HG03159 (cell line): ENCODE data around the gene ACTR2.
A peak's percentile ranks its signal among the peaks of the same experiment; 100 is the strongest.
"Not testable (repeated sequence)": the region's sequence is repeated elsewhere in the genome, so short reads cannot be mapped to it uniquely, and the experiment has no call there.

Experiments used
- ATAC-seq: cut with Tn5 transposase; IDR thresholded peaks from one replicate; pipeline ENCODE4 v1.9.1; 2021; ENCODE audit warnings: mild to moderate bottlenecking, moderate library complexity; ENCODE audit not compliant: unreplicated experiment

The ACTR2 gene

DNA sequence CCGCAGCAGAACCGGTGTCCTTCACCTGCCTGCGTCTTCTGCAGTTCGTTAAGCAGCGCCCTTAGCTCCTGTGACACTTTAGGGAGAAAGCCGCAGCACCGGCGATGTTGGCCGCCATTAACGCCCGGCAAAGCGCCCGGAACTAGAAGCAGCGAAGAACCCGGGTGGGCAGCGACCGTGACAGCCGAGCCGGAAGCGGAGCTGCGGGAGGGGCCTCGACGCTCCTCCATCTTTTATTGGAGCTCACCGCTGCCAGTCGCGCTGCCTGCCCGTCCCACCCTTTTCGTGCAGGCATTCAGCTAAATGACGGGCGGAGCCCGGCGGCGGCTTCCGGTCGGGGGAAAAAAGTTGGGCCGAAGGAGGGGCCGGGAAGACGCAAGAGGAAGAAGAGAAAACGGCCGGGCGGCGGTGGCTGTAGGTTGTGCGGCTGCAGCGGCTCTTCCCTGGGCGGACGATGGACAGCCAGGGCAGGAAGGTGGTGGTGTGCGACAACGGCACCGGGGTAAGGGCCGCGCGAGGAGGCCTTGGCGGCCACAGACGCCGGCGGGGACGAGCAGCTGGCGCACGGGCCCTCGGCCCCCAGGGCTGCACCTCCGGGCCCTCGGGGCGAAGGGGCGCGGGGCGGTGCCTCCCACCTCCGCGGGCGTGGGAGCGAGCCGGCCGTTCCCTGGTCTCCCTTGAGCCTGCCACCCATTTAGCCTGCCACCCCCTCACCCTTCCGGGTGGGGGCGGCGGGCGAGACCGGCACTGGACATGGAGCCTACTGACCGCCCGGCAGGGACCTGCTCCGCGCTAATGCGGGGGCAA is at the start of gene ACTR2:
Gene ACTR2, plus strand, starts transcription at position 376 of the 807 bp plus-strand sequence. Its CDS starts 79 bp downstream, at position 455.
- ATAC-seq, result peak; percentile 89

DNA sequence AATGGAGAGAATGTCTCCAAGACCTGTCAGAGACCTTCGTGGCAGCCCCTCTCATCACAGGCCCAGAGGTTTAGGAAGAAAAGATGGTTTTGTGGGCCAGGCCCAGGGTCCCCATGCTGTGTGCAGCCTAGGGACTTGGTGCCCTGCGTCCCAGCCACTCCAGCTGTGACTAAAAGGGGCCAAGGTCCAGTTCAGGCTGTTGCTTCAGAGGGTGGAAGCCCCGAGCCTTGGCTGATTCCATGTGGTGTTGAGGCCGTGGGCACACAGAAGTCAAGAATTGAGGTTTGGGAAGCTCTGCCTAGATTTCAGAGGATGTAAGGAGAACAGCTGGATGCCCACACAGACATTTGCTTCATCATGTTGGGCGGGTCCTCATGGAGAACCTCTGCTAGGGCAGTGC is 45.1 kb upstream of the ACTR2 start:
- ATAC-seq, result no peak

DNA sequence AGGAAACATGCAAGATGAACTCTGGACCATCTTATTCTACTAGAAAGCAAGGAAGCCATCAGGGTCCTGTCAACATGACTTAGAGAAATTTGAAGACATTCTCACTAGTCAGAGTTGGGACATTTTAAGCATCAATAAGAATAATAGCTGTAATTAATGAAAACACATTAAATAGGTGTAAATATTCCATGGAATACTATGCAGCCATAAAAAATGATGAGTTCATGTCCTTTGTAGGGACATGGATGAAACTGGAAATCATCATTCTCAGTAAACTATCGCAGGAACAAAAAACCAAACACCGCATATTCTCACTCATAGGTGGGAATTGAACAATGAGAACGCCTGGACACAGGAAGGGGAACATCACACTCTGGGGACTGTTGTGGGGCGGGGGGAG is 44.2 kb upstream of the ACTR2 start:
- ATAC-seq, result not testable (repeated sequence)

DNA sequence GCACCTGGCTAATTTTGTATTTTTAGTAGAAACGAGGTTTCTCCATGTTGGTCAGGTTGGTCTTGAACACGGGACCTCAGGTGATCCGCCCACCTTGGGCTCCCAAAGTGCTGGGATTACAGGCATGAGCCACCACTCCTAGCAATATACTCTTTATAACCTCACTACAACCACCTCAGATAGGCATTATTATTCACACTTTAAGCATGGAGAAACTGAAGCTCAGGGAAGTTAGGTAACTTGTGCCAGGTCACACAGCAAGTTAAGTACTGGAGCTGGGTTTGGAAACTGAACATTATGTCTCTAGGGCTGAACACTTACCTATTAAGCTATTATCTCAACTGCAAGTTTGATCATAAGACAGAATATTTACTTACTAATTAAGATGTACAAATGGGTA is 42.6 kb upstream of the ACTR2 start:
- ATAC-seq, result no peak

DNA sequence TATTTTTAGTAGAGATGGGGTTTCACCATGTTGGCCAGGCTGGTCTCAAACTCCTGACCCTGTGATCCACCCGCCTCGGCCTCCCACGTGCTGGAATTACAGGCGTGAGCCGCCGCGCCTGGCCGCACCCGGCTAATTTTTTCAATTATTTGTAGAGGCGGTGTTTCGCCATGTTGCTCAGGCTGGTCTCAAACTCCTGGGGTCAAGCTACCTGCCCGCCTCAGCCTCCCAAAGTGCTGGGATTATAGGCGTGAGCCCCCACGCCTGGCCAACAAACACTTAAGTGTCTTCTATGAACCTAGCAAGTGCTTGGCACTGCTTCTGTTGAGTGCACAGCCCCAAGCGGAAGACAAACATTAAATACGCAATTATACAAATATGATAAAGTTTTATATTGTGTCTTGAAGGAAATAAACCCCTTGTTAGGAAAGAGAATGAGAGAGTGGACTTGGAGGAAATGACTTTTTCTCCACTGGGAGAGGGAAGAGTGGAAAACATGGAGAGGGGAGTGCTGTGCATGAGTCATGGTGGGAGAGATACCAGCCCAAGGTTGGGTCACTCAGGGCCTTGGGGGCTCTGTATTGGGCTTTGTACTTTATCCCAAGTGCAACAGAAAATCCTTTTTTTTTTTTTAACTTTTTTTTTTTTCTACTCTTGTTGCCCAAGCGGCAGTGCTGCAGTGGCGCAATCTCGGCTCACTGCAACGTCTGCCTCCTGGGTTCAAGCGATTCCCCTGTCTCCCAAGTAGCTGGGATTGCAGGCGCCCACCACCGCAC is 41.4 kb upstream of the ACTR2 start:
- ATAC-seq, result no peak

DNA sequence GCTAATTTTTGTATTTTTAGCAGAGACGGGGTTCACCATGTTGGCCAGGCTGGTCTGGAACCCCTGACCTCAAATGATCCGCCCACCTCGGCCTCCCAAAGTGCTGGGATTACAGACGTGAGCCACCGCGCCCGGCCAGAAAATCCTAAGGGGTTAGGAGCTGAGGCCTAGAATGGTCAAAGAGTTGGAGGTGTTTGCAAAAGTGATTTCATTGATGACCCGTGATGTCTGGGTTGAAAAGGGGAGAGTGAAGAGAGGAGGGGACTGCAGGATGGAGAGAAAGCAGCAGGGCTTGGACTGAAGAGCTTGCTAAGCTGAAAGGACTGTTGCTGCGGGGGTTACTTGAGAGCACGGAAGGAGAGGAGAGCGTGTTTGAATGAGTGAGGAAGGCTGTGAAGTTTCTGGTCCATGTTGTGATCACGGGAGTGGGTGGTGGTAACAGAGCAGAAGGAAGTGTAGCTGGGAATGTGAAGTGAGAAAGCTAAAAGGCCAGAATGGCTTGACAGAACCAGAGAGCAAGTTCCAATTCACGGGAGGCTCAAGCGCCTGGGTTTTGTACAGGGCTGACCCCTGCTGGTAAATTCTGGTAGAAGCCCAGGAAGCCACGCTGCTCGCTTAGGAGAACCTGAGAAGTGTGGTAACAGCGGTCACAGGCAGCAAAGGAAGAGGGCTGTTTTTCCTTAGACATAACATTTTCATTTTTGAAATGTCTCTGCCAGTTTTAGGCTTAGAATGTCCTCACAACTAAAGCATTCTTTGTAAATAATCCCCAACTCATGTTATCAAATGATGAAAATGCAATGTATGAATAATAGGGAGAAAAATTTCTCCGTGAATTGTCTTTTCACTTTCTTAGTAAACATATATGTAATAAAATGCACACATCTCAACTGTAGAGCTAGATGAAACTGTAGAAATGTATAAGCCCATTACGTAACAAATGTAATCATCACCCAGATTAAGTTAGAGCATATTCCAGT is 40.5 kb upstream of the ACTR2 start:
- ATAC-seq, result peak; percentile 67

DNA sequence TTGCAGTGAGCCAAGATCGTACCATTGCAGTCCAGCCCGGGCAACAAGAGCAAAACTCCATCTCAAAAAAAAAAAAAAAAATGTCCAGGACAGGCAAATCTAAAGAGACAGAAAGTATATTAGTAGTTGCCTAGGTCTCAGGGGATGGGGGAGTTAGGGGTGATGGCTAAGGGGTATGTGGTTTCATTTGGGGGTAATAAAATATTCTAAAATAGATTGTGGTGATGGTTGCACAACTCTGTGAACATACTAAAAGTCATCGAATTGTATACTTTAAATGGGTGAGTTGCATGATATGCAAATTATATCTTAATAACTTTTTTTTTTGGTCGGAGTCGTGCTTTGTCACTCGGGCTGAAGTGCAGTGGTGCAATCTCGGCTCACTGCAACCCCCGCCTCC is 34.2 kb upstream of the ACTR2 start:
- ATAC-seq, result no peak

DNA sequence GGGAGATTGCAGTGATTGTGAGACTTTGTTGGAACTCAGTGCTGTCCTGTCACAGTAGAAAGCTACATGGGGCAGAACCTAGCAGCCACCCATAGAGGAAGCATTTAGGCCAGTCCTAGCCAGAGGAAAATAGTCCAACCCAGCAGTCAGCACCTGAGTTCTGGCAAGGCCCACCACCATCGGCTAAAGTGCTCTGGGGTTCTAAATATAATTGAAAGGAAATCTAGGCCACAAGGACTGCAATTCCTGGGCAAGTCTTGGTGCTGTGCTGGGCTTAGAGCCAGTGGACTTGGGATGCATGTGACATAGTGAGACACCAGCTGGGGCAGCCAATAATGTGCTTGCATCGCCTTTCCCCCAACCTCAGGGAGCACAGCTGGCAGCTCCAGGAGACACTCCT is 28.9 kb upstream of the ACTR2 start:
- ATAC-seq, result no peak

DNA sequence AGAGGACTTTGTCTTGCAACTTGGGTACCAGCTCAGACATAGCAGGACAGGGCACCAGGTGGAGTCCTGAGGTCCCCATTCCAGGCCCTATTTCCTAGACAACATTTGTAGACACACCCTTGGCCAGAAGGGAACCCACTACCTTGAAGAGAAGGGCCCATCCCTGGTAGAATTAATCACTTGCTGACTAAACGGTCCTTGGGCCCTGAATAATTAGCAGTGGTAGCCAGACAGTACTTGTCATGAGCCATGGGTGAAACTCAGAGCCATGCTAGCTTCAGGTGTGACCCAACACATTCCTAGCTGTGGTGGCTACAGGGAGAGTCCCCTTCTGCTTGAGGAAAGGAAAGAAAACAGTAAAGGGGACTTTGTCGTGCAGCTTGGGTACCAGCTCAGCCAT is 28.5 kb upstream of the ACTR2 start:
- no peak for ATAC-seq

DNA sequence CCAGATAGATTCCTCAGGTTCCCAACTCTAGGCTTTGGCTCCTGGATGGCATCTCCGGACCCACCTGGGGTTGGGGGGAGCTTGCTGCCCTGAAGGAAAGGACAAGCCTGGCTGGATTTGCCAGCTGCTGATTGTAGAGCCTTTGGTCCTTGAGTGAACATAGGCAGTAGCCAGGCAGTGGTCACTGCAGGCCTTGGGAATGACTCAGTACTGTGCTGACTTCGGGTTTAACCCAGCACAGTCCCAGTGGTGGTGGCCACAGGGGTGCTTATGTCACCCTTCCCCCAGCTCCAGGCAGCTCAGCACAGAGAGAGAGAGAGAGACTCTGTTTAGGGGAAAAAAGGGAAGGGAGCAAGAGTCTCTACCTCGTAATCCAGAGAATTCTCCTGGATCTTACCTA is 27.7 kb upstream of the ACTR2 start:
- no peak for ATAC-seq

DNA sequence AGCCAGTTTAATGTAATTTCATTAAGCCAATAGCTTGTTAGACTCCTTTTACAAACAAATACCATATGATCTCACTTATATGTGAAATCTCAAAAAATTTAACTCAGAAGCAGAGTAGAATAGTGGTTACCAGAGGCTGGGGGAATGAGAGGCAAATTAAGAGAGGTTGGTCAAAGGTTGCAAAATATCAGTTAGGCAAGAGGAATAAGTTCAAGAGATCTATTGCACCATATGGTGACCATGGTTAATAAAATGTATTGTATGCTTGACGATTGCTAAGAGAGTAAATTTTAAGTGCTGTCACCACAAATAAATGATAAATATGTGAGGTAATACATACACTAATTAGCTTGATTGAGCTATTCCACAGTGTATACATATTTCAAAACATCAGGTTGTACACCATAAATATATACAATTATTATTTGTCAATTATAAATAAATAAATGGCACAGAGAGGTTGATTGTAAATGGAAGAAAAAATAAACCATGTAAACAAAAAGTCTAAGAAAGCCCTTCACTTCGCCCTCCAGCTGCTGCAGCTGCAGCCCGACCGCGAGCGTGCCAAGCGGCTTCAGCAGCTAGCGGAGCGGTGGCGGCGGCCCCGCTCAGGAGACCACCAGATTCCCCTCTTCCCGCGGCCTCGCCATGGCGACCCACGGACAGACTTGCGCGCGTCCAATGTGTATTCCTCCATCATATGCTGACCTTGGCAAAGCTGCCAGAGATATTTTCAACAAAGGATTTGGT is 23.0 kb upstream of the ACTR2 start:
- no peak for ATAC-seq

DNA sequence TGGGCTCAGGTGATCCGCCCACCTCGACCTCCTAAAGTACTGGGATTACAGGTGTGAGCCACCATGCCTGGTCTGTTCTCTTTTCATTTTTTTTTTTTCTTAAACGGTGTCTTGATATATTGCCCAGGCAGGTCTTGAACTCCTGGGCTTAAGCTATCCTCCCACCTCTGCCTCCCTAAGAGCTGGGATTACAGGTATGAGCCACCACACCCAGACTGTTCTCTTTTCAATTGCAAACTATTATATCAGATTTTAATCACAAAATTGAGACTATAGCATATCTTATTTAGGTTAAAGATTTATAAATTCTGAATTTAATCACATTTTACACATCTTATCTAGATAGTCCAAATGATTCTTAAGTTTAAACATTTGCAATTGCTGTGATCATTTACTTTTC is 15.5 kb upstream of the ACTR2 start:
- no peak for ATAC-seq

DNA sequence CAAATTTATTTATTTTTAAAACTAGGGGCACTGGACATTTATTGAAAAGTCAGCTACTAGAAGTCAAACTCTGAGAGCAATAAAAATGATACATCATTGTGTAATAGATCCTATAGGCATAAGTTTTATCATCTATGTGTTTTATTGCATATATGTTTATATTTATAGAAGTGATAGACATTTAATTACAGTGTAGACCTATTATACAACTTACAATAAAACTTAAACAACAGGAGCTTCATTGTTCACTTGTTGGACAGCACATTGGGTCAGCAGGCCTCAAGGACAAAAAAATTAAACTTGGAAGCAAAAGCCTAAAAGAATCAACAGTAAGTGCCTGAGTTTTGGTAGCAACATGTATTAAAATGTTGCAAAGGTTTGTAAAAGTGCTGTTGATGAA is 15.0 kb upstream of the ACTR2 start:
- ATAC-seq, result no peak

DNA sequence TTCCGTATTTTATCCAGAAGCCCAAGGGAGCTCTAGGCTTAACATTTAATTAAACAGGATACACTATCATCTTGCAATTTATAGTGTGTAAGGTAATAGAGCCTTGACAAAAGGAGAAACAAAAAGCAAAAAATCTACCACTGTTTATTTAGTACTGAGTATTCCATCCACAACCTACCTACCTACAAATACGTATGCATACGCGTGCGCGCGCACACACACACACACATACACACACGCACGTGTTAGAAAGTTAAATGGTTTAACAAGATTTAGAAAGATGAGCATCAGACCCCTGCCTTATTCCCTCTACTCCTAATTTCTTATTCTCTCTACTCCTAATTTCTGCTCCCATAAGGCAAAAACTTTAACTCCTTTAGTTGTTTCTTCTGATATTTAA is 14.6 kb upstream of the ACTR2 start:
- no peak for ATAC-seq

DNA sequence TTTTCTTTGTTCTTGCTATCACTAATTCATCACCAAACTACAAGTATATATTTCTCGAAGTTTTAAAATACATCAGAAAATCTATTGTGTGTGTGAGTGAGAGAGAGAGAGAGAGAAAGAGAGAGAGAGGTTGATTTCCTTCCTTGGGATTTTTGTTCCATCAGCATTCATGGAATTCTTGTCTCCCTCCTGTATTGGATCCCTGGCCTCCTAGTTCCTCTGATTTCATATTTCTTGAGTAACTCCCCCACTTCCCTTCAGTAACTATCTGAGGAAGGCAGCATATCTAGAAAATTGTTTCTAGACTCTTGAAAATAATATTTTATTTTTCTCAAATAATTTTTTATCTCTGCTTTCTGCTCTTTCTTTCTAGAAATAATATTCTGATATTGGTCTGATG is 13.3 kb upstream of the ACTR2 start:
- ATAC-seq, result no peak

DNA sequence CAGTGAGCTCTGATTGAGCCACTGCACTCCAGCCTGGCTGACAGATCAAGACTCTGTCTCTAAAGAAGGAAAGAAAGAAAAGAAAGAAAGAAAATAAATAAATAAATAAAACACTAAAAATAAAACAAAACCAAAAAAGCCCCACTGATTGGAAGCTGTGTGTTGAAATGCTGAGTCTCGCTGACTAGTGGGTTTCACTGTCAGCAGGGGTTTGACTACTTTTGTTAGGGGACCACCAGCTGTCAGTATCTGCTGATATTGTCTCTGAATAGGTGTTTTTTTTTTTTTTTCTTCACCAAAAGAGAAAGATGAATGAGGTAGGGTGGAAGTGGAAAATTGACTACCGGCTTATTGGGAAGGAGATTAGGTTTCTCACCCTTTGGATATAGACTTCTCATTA is 12.8 kb upstream of the ACTR2 start:
- ATAC-seq, result no peak

DNA sequence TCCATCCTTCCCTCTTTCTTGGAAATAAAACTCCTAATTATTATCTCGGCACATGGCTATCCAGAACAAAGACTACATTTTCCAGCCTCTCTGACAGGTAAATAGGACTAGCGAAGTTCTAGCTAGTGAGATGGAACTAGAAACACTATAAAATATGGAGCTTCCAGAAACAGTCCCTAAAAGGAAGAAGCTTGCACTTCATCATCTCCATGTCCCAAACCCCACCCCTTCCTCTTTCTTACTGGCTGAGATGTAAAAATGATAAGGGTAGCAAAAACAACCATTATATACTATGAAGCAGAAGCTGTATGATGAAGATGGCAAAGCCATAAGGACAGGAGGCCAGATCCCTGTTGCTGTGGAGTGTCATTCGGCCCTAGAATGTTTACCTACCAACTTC is 11.7 kb upstream of the ACTR2 start:
- ATAC-seq, result no peak

DNA sequence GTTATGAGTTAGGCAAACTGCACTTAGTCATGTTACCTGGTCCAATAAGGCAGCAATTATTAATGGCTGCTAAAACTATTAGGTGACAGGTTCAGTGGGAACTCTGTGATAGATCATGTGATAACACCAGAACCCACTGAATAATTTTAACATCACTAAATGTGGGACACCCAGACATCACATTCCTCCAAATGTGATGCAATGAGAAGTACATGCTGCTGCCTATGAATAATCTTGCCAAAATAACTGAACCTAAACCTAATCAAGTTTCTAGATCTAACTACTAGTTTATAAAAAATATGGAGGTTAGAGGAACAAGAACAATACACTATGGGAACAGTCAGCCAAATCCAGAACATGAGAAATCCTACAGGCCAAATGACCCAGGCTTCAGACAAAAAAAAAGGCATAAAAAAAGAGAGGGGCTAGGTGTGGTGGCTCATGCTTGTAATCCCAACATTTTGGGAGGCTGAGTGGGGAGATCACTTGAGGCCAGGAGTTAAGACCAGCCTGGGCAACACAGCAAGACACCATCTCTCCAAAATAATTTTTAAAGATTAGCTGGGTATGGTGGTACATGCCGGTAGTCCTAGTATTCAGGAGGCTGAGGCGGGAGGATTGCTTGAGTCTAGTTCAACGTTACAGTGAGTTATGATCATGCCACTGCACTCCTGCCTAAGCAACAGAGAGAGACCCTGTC is 7.0 kb upstream of the ACTR2 start:
- ATAC-seq, result no peak

DNA sequence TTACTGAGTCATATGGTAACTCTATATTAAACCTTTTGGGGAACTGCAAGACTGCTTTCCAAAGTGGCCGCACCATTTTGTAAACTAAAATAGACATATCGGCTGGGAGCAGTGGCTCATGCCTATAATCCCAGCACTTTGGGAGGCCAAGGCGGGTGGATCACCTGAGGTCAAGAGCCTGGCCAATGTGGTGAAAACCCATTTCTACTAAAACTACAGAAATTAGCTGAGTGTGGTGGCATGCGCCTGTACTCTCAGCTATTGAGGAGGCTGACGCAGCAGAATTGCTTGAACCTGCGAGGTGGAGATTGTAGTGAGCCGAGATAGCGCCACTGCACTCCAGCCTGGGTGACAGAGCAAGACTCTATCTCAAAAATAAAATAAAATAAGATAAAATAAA is 6.4 kb upstream of the ACTR2 start:
- ATAC-seq, result not testable (repeated sequence)

DNA sequence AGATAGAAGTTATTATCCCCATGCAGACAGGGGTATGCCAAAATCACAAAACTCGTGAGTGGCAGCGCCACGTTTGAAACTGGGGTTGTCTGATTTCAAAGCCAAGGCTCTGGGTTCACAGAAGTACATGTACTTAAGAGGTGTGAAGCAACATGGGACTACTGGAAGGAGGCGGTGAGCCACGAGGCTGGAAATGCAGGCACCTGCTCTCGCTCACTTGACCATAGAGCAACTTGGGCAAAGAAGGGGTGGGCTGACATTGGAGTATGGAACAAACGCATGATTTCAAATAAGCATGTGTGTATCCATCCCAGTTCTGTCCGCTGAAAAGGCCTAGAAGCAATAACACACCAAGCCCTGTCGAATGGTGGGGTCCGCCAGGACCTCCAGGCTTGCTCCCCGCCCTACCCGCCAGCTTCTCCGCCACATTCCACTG is 593 bp upstream of the ACTR2 start:
- ATAC-seq, result peak; percentile 20
